Ishikawa (cell line): ENCODE data around the gene PIK3CD.

Source experiments
- CEBPB ChIP-seq: IDR thresholded peaks from 2 replicates; pipeline ENCODE4 v1.6.1; 2012
- CREB1 ChIP-seq: IDR thresholded peaks from 2 replicates; pipeline ENCODE4 v1.6.1; 2012; ENCODE audit warnings: low read depth
- EGR1 ChIP-seq: IDR thresholded peaks from 2 replicates; pipeline ENCODE4 v1.6.1; 2012
- EP300 ChIP-seq: IDR thresholded peaks from 2 replicates; pipeline ENCODE4 v1.6.1; 2012; ENCODE audit warnings: borderline replicate concordance
- FOXM1 ChIP-seq: IDR thresholded peaks from 2 replicates; pipeline ENCODE4 v1.6.1; 2012; ENCODE audit warnings: low read depth, borderline replicate concordance
- NFIC ChIP-seq: IDR thresholded peaks from 2 replicates; pipeline ENCODE4 v1.6.1; 2012
- RAD21 ChIP-seq: IDR thresholded peaks from 2 replicates; pipeline ENCODE4 v1.6.1; 2012; ENCODE audit warnings: low read depth
- TAF1 ChIP-seq: IDR thresholded peaks from 2 replicates; pipeline ENCODE4 v1.6.1; 2012; ENCODE audit warnings: low read depth, mild to moderate bottlenecking
- TCF12 ChIP-seq: IDR thresholded peaks from 2 replicates; pipeline ENCODE4 v1.6.1; 2012; ENCODE audit warnings: low read depth
- TEAD4 ChIP-seq: IDR thresholded peaks from 2 replicates; pipeline ENCODE4 v1.6.1; 2012
- YY1 ChIP-seq: IDR thresholded peaks from 2 replicates; pipeline ENCODE4 v1.6.1; 2012; ENCODE audit warnings: low read depth
- ZBTB7A ChIP-seq: IDR thresholded peaks from 2 replicates; pipeline ENCODE4 v1.6.1; 2012; ENCODE audit warnings: low read depth
- TF ChIP-seq, protein P1 (sequence below): IDR thresholded peaks from 2 replicates; pipeline ENCODE4 v1.6.1; 2012; ENCODE audit warnings: low read depth, mild to moderate bottlenecking
- TF ChIP-seq, protein P2 (sequence below): IDR thresholded peaks from 2 replicates; pipeline ENCODE4 v1.6.1; 2012
- TF ChIP-seq, protein P3 (sequence below): IDR thresholded peaks from 2 replicates; pipeline ENCODE4 v1.6.1; 2012

The PIK3CD gene

DNA sequence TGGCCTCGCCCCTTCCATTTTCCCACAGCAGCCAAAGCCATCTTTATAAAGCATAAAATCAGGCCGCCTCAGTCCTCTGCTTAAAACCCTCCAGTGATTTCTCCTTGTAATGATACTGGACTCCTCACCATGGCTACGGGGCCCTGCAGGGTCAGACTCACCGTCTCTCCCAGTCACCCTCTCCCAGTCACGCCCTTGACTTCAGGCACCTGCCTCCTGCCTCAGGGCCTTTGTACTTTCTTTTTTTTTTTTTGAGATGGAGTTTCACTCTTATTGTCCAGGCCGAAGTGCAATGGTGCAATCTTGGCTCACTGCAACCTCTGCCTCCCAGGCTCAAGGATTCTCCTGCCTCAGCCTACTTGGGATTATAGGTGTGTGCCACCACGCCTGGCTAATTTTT lies 47.8 kb downstream of the PIK3CD start:
- TF ChIP-seq CEBPB, result no peak
- TF ChIP-seq TAF1, result no peak
- no peak for TF ChIP-seq ZBTB7A
- TF ChIP-seq FOXM1, result no peak
- TF ChIP-seq CREB1, result no peak
- TF ChIP-seq NFIC, result no peak
- TF ChIP-seq TEAD4, result no peak
- TF ChIP-seq, protein P1, sequence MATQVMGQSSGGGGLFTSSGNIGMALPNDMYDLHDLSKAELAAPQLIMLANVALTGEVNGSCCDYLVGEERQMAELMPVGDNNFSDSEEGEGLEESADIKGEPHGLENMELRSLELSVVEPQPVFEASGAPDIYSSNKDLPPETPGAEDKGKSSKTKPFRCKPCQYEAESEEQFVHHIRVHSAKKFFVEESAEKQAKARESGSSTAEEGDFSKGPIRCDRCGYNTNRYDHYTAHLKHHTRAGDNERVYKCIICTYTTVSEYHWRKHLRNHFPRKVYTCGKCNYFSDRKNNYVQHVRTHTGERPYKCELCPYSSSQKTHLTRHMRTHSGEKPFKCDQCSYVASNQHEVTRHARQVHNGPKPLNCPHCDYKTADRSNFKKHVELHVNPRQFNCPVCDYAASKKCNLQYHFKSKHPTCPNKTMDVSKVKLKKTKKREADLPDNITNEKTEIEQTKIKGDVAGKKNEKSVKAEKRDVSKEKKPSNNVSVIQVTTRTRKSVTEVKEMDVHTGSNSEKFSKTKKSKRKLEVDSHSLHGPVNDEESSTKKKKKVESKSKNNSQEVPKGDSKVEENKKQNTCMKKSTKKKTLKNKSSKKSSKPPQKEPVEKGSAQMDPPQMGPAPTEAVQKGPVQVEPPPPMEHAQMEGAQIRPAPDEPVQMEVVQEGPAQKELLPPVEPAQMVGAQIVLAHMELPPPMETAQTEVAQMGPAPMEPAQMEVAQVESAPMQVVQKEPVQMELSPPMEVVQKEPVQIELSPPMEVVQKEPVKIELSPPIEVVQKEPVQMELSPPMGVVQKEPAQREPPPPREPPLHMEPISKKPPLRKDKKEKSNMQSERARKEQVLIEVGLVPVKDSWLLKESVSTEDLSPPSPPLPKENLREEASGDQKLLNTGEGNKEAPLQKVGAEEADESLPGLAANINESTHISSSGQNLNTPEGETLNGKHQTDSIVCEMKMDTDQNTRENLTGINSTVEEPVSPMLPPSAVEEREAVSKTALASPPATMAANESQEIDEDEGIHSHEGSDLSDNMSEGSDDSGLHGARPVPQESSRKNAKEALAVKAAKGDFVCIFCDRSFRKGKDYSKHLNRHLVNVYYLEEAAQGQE, result no peak
- TF ChIP-seq RAD21, result no peak
- TF ChIP-seq YY1, result no peak
- no peak for TF ChIP-seq EP300
- TF ChIP-seq, protein P2, sequence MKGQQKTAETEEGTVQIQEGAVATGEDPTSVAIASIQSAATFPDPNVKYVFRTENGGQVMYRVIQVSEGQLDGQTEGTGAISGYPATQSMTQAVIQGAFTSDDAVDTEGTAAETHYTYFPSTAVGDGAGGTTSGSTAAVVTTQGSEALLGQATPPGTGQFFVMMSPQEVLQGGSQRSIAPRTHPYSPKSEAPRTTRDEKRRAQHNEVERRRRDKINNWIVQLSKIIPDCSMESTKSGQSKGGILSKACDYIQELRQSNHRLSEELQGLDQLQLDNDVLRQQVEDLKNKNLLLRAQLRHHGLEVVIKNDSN, result no peak
- no peak for TF ChIP-seq EGR1
- no peak for TF ChIP-seq TCF12
- TF ChIP-seq, protein P3, sequence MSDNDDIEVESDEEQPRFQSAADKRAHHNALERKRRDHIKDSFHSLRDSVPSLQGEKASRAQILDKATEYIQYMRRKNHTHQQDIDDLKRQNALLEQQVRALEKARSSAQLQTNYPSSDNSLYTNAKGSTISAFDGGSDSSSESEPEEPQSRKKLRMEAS, result no peak

DNA sequence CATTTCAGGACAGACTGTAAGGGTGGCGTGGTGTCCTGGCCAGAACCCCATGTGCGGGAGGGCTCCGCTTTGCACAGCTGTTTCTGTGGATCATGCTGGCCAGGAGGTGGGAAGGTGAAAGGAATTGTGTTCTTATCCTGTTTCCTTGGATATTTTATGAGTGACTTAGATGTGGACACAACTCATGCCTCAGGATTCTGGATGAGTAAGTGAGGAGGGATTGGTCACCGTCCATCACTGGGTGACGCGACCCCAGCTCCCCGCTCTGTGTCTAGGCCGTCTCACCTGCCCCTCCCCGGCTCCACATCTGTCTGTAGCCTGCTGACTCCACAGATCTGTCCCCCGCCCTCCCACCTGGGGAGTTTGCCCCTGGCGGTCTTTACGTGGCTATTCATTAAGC lies 48.8 kb downstream of the PIK3CD start:
- TF ChIP-seq, protein P2, result no peak

DNA sequence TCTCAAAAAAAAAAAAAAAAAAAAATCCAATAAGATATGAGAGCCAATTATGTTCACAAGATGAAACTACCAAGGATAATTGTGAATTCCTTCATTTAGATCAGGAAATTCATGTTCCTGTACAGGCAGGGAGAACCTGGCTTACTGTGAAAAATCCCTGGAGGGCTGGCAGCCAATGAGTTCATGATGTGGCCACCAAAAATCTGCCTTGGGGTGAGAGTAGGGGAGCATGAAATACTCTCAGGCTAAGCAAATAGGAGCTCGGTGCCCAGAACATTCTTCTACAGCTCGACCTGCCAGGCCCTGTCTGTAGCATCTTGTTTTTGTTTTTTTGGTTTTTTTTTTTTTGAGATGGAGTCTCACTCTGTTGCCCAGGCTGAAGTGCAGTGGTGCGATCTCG lies 50.1 kb downstream of the PIK3CD start:
- TF ChIP-seq RAD21 (no peak), TAF1 (no peak), EP300 (no peak), YY1 (no peak), CEBPB (no peak)
- TF ChIP-seq, protein P1, result no peak

DNA sequence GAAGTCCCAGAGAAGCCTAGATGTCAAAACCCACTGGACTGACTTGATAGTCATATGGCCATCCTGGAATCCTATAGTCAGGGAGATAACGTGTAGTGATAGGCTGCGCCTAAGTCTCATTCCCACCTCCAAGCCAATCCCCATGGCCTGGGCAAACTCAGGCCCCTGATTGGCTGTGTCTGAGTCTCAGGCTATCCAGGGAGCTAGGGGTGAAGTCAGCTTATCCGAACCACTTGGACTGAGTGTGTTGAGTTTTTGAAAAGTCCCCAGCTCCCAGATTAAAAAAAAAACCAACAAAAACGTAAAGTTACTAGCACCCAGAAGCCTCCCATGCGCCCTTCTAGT lies 51.6 kb downstream of the PIK3CD start:
- TF ChIP-seq YY1, result no peak
- TF ChIP-seq, protein P2, result no peak
- no peak for TF ChIP-seq EGR1
- no peak for TF ChIP-seq TCF12
- no peak for TF ChIP-seq NFIC
- no peak for TF ChIP-seq CREB1
- TF ChIP-seq FOXM1, result no peak
- TF ChIP-seq, protein P1, result no peak
- TF ChIP-seq TAF1, result no peak
- no peak for TF ChIP-seq RAD21
- no peak for TF ChIP-seq EP300
- TF ChIP-seq ZBTB7A, result no peak
- no peak for TF ChIP-seq CEBPB
- TF ChIP-seq TEAD4, result no peak
- TF ChIP-seq, protein P3, result no peak

DNA sequence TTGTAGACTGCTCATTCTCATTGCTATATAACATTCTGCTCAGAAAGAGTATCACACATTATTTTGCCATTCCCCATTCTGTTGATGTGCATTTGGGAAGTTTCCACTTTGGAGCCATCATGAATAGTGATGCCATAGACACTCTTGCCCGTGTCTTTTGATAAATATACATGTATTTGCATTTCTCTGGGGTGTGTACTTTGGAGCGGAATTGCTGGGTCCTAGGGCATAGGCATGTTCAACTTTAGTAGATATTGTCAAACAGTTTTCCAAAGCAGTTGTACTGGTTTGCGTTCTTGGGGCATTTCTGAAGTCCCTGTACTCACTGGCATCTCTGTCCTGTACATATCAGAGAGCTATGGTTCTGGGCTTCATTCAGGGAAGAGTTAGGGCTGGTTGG lies 52.1 kb downstream of the PIK3CD start:
- TF ChIP-seq TAF1 (no peak), EP300 (no peak), TCF12 (no peak), YY1 (no peak), RAD21 (no peak), NFIC (no peak), CREB1 (no peak), CEBPB (no peak), EGR1 (no peak), ZBTB7A (no peak), FOXM1 (no peak), TEAD4 (no peak)
- TF ChIP-seq, protein P2, result no peak
